HG03135 (cell line): ENCODE data around the gene DDB1.
"Not testable (repeated sequence)": the region's sequence is repeated elsewhere in the genome, so short reads cannot be mapped to it uniquely, and the experiment has no call there.

Source experiments
- ATAC-seq: cut with Tn5 transposase; IDR thresholded peaks from one replicate; pipeline ENCODE4 v1.9.1; 2021; ENCODE audit warnings: mild to moderate bottlenecking, moderate library complexity; ENCODE audit not compliant: unreplicated experiment

Gene DDB1

GRCh38 chr11:61273178-61274078 is 59.5 kb downstream of the DDB1 start:
- ATAC-seq = no peak

GRCh38 chr11:61272731-61273130 is 60.2 kb downstream of the DDB1 start:
- ATAC-seq = no peak

DNA sequence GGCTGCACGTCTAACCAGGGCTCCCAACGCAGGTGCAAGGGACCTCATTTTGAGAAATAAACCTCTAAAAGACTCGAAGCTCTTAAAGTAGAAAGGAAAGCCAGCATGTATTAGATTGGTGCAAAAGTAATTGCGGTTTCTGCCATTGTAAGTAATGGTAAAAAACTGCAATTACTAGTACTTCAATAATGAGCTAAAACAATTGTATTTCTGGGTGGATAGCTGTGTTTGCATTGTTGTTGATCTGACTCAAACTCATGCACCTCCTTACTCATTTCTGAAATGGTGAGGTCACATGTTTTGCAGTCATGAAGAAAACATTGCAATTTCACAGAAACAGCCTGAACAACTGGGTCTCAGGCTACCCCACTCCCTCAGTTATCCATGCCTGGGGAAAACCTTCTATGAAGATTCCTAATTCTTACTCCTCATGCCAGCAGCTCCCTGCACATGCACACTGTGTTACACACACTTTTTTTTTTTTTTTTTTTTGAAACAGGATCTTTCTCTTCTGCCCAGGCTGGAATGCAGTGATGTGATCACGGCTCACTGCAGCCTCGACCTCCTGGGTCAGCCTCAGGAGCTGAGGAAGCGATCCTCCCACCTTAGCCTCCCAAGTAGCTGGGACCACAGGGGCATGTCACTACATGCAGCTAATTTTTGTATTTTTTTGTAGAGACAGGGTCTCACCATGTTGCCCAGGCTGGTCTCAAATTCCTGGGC is 62.4 kb downstream of the DDB1 start:
- no peak for ATAC-seq

GRCh38 chr11:61268588-61269250 is 64.2 kb downstream of the DDB1 start:
- ATAC-seq = no peak

DNA sequence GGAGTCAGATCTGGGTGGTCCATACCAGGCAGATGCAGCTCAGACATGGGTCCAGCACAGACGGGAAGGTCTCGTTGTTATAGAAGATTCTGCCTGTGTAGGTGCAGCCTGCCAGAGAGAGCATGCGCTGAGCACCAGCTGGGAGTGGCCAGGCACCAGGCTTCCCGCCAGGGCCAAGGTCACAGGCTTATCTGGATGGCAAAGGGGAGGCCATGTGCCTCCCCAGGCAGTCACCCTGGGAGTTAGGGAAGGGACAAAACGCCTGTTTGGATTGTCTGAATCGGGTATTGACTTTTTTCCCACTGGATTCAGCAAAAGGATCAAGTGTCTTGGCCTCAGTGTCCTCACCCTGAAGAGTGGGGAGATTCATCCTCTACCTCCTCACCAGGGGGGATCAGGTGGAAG is 65.5 kb downstream of the DDB1 start:
- no peak for ATAC-seq

DNA sequence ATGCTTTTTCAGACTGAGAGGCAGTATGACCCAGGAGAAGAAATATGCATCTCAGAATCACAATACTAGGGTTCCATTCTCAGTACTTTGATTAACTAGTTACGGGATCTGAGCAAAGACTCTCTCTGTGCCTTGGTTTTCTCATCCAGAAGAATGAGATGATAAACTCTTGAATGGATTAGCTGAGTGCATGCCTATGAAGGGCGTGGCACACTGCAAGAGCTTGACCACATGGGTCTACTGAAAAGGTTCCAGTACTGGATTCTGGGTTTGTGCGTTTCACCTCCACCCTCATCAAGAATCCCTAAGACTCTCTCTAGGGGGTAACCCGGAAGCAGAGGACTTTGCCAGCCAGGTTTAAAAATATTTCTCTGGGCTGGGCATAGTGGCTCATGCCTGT is 66.3 kb downstream of the DDB1 start:
- no peak for ATAC-seq

DNA sequence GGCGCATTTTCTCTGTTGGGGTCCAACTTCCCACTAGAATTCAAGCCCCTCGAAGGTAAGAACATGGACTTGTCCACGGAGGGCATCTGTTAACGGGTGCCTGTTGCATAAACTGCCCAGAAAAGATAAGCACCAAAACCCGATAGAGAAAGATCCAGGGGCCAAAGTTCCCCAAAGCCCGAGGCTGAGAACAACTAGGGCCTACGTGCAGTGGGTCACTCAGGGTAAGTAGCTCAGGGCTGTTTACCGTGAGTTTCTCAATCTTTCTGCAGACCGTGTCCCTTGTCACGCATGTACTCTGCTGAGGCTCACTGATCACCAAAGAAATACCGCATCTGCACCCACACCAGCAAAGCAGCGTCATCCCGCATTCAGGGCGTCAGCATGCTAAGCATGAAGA is 67.5 kb downstream of the DDB1 start:
- no peak for ATAC-seq

DNA sequence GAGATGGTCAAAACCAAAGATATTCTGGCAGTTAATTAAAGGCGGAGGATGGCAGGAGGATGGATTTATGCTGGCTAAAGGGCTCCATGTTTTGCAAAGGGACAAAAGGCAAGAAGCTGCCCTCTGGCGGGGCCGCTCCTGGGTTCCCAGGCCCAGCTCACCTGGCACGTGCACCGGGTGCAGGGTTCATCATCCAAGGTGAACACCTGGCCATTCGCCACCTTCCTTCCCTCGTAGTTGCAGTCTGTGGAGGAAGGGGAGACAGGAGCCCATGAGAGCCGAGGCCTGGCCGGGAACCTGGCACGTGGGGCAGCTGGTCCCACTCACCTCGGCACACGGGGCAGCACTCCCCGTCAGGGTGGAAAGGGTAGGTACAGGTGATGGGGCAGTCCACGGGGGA is 68.1 kb downstream of the DDB1 start:
- no peak for ATAC-seq

- ATAC-seq = no peak
Observed at GRCh38 chr11:61264371-61264770, 68.5 kb downstream of the DDB1 start.

- no peak for ATAC-seq
Observed at GRCh38 chr11:61259363-61259762, 73.5 kb downstream of the DDB1 start.

- ATAC-seq = no peak
Observed at GRCh38 chr11:61258546-61258945, 74.4 kb downstream of the DDB1 start.

DNA sequence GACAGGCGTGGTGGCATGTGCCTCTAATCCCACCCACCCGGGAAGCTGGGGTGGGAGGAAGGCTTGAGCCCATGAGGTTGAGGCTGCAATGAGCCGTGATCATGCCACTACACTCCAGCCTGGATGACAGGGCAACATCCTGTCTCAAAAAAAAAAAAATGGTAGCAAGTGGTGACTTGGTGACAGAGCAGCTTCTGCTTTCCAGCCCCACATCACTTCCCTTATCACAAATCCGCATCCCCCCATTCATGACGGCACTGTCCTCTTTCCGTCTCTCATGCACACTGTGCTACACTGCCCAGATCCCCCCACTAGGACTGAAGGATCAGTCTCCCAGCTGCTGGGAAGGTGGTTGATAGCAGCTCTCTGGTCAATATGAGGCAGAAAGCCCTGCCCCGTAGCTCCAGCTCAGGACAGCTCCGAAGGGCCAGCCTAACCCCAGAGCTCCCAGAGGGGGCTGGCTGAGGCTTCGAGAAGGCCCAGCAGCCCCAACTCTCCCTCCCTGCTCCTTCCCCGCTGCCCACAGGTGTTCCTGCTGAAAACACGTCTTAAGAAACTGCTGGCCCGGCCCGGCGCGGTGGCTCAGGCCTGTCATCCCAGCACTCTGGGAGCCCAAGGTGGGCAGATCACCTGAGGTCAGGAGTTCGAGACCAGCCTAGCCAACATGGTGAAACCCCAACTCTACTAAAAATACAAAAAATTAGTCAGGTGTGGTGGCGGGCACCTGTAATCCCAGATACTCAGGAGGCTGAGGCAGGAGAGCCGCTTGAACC is 76.0 kb downstream of the DDB1 start:
- ATAC-seq = no peak

GRCh38 chr11:61254403-61255025 is 78.4 kb downstream of the DDB1 start:
- ATAC-seq = peak; percentile 70

- not testable (repeated sequence) for ATAC-seq
Observed at GRCh38 chr11:61252332-61252731, 80.6 kb downstream of the DDB1 start.

GRCh38 chr11:61250796-61251765 is 81.8 kb downstream of the DDB1 start:
- not testable (repeated sequence) for ATAC-seq
